ENCODE measurements around the gene TCEANC. TPM values are rescaled to one million over a fixed set of nuclear protein-coding genes. Genes with fewer than 3 reads are reported as not detected.

Gene TCEANC
- total and polyA plus RNA-seq, 8 donors = 2.0 to 4.6 (median 2.6) TPM

DNA sequence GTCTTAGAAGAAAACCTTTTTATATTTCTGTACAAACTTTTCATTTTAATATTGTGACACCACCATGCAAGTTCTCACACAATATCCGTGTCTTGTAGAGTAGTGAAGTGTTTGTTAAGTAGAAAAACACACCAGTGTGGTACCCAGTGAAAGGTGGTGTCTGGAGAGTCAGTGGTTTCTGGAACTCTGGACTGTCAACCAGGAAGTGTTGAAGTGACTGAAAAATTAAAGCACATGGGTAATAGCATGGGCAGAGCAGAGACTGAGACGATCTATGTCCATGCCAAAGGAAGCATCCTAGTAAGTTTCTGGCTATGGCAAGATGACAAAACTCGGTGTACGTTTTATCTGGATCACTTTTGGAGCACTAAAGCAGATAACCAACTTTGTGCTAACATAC lies 58.2 kb downstream of the TCEANC start:
- H3K27me3 ChIP-seq = no peaks in the 10 kb centered on the region
- intact Hi-C loops (cut with DNase I) = no loop called here
- DNase-seq (no peak), ATAC-seq (no peak), FAIRE-seq (no peak)
- H3K4me1 ChIP-seq = no peaks in the 10 kb centered on the region
- 62 to 77% methylated on average over 4 of the region's 4 CpGs for WGBS, 2 donors
- no peaks in the 10 kb centered on the region for H3K9me3 ChIP-seq
- H3K27ac ChIP-seq = no peak overlapping the region
- H3K36me3 ChIP-seq = no peaks in the 10 kb centered on the region
- no peak overlapping the region for H3K4me3 ChIP-seq
- TF ChIP-seq, protein P1, sequence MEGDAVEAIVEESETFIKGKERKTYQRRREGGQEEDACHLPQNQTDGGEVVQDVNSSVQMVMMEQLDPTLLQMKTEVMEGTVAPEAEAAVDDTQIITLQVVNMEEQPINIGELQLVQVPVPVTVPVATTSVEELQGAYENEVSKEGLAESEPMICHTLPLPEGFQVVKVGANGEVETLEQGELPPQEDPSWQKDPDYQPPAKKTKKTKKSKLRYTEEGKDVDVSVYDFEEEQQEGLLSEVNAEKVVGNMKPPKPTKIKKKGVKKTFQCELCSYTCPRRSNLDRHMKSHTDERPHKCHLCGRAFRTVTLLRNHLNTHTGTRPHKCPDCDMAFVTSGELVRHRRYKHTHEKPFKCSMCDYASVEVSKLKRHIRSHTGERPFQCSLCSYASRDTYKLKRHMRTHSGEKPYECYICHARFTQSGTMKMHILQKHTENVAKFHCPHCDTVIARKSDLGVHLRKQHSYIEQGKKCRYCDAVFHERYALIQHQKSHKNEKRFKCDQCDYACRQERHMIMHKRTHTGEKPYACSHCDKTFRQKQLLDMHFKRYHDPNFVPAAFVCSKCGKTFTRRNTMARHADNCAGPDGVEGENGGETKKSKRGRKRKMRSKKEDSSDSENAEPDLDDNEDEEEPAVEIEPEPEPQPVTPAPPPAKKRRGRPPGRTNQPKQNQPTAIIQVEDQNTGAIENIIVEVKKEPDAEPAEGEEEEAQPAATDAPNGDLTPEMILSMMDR (IDR thresholded peaks at IDR 0.05) = no peak

Other genes with a start within 250 kb of the TCEANC start
- gene EGFL6, start 83.5 kb upstream of the TCEANC start, total RNA-seq = under 1 TPM in 4 of 6 donors, not detected in 2; 0.06 to 0.28 (median 0.08) TPM
- under 1 TPM in 1 of 2 donors, not detected in 1; 0.02 TPM for gene EGFL6, start 83.5 kb upstream of the TCEANC start, polyA plus RNA-seq
- gene RAB9A, start 36.0 kb downstream of the TCEANC start, total RNA-seq = 10 to 100 TPM; 11.7 to 22.0 (median 16.5) TPM
- gene RAB9A, start 36.0 kb downstream of the TCEANC start, polyA plus RNA-seq = 10 to 100 TPM in 1 of 2 donors, 1 to 10 TPM in 1; 8.7 to 18.4 TPM
- gene TRAPPC2, start 81.5 kb downstream of the TCEANC start, total RNA-seq = 10 to 100 TPM in 2 of 6 donors, 1 to 10 TPM in 4; 6.8 to 13.2 (median 9.4) TPM
- gene TRAPPC2, start 81.5 kb downstream of the TCEANC start, polyA plus RNA-seq = 1 to 10 TPM; 4.4 to 6.9 TPM
- gene OFD1, start 81.6 kb downstream of the TCEANC start, total RNA-seq = 10 to 100 TPM; 13.1 to 32.9 (median 17.6) TPM
- 10 to 100 TPM; 54.5 to 91.0 TPM for gene OFD1, start 81.6 kb downstream of the TCEANC start, polyA plus RNA-seq
- gene GPM6B, start 164.0 kb downstream of the TCEANC start, total RNA-seq = 1 to 10 TPM in 4 of 6 donors, under 1 TPM in 2; 0.47 to 3.0 (median 1.7) TPM
- 1 to 10 TPM in 1 of 2 donors, under 1 TPM in 1; 0.57 to 1.8 TPM for gene GPM6B, start 164.0 kb downstream of the TCEANC start, polyA plus RNA-seq

All from pancreas (tissue), 10 donors.